ENCODE results near the gene ASTN2.
A peak's percentile ranks its signal among the peaks of the same experiment; 100 is the strongest.

ASTN2 gene

DNA sequence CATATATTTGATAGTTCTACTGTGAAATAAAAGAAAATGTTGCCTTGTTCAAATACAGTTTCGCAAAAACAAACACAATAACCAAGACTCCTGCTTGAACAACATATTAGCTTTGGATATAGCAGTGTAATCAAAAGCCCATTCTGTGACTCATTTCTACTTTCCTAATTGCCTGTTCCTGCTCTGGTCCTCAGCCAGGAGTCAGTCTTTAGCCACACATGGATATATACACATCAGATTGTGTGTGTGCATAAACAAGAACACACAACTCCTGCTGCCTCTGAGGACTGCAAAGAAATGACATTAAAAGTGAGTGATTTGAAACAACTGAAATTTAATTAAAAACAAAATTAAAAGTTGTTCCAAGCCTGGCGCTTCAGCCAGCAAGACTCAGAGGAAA lies 393.0 kb downstream of the ASTN2 start:
- peak in 1 of 2 experiments; percentile 1 for DNase-seq
- TF ChIP-seq POLR2A (IDR thresholded peaks at IDR 0.05; ENCODE audit: low read length) (no peak), GATA1 (IDR thresholded peaks at IDR 0.05; ENCODE audit: low read depth, low read length) (no peak)

DNA sequence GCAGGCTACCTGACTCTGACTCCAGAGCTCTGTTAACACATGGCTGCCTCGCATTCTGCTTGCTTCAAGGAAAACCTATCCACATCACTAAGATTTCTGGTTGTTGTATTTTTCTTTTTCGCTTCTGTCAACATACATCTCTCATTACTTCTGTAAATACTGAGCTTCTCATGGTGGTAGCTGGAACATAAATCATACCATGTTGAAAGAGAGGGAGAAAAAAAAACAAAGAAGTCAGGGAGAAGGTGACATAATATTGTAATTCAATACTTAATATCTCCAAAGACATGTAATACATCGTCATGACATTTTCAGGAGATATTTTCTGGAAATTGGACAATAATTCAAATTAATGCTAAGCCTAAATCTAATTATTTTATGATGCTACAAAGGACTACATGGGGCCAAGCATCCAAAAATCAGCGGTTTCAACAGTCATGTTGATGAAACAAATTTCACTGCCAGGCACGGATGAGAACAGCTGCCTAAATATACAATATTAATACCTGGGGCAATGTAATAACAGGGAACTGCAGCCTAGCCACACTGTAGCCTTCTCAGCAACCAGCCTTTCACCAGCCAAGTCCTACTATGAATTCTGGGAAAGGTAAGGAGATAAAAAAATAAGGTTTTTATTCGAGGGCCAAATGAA lies 395.8 kb downstream of the ASTN2 start:
- DNase-seq, result no peak
- TF ChIP-seq GATA1 (IDR thresholded peaks at IDR 0.05; ENCODE audit: low read depth, low read length) (no peak), POLR2A (IDR thresholded peaks at IDR 0.05; ENCODE audit: low read length) (no peak)

DNA sequence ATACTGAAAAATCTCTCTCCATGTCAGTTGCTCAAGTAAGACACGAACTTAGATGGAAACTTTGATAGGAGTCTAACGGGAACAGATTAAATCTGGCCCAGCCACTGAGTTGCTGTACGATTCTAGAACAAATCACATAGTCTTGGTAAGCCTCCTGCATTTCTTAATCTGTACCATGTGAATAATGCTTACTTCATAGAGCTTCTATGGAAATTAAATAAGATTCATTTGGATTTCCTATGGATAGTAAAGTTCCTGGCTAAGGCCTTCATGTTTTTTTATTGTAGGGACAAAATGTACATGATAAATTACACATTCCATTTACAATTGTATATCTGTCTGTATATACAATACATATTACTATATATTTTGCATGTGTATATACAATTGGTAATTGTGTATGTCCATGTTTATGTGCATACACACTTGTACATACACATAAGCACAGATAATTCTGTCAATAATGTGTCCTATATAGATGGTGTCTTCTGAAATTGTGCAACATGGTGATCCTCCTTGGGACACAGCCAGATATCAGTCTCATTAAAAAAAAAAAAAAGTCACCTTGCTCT lies 397.4 kb downstream of the ASTN2 start:
- no peak for DNase-seq

DNA sequence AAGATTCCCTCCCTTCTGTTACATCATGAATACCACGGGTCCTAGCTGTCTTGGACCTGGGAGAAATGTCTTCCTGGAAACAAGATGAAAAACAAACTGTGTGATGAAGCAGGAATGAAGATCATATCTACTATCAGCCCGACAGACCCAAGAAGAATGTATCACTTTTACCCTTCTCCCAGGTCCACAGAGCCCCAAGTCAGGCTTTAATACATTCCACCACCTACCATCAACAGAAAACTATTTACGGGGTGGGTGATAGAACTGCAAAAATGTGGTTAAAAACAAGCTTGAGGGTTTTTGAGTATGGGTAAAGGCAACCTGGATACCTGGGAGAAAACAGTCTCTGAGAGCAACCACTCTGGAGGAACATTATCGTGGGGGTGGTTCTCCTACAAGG lies 400.8 kb downstream of the ASTN2 start:
- no peak for DNase-seq
- TF ChIP-seq POLR2A (IDR thresholded peaks at IDR 0.05; ENCODE audit: low read length) (no peak), GATA1 (IDR thresholded peaks at IDR 0.05; ENCODE audit: low read depth, low read length) (no peak)

More for the DNA sequence above, 397.4 kb downstream of the ASTN2 start:
- TF ChIP-seq GATA1 (IDR thresholded peaks at IDR 0.05; ENCODE audit: low read depth, low read length) (no peak), POLR2A (IDR thresholded peaks at IDR 0.05; ENCODE audit: low read length) (no peak)

DNA sequence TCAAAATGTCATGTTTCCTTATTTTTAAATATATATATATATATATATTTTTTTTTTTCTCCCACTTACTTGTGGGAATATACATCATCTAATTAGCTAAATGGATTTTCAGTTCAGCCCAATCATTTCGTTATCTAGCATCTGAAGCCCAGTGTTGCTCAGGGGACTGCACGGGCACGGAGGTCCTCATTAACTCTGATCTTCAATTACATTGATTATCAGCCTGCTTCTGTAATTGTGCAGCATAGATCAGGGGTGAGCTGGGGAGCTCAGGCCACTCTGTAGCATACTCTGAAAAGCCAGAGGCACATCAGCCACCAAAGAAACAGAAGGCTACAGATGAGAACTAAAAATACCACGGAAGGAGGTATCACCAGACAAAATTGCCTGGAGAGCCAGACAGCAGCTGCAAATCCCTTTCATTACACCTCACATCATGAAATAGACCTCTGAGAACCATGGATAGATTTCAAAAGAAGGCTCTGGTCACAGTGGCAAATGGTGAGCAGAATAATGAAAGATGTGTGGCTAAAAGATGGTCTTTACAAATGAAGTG lies 401.3 kb downstream of the ASTN2 start:
- TF ChIP-seq POLR2A (IDR thresholded peaks at IDR 0.05; ENCODE audit: low read length) (no peak), GATA1 (IDR thresholded peaks at IDR 0.05; ENCODE audit: low read depth, low read length) (no peak)

DNA sequence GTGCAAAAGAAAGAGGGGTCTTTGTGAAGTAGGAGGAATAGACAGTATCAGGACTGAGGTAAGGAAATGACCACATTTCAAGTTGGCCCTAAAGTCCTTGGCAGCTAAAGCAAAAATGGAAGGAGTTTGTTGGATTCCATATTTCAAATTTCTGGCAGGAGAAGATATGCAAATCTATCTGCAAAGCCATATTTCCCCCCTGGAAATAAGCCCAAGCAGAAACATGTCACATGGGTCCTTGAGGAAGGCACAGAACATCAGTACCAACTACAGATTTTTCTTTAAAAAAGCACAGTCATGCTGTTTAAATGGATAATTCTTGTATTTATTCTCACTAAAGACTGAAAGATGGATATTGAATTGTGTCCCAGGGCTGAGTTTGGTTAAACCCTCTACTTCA lies 404.8 kb downstream of the ASTN2 start:
- TF ChIP-seq GATA1 (IDR thresholded peaks at IDR 0.05; ENCODE audit: low read depth, low read length), result no peak
- no peak for TF ChIP-seq POLR2A (IDR thresholded peaks at IDR 0.05; ENCODE audit: low read length)
- no peak for DNase-seq

More for the DNA sequence above, 401.3 kb downstream of the ASTN2 start:
- DNase-seq, result no peak

DNA sequence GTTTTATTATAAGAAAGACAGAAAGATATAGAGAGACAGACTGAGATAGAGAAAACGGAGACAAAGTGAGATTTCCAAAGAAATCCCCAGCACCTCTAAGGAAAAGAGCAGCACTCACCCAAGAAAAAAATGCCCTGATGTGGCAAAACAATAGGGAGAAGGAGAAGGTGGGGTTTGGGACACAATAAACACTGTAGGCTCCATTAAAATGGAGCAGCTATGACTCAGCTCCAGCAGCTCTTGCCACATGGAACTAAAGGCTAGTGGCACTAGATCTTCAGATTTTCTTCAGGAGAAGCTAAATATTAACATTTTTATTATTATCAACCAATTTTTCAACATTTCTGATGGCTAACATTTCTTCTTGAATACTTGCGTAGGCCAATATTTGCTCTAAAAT lies 406.0 kb downstream of the ASTN2 start:
- no peak for TF ChIP-seq POLR2A (IDR thresholded peaks at IDR 0.05; ENCODE audit: low read length)
- TF ChIP-seq GATA1 (IDR thresholded peaks at IDR 0.05; ENCODE audit: low read depth, low read length), result no peak
- no peak for DNase-seq

DNA sequence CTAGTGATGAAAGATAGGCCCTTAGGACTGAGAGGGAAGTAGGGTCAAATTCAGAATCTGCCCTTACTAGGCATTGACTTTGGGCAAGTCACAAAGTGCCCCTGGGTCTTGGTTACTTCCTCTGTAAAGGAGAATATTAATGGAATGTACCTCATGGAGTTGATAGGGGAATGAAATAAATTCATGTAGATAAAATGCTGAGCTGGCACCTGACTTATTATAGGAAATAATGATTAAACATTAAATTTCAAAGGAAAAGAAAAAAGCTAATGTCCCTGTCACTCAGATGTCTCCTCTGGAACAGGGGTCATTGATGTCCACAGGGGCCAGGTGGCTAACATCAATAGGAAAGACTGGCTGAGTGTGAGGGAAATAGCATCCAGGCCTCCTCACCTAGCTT lies 406.4 kb downstream of the ASTN2 start:
- DNase-seq, result no peak
- TF ChIP-seq POLR2A (IDR thresholded peaks at IDR 0.05; ENCODE audit: low read length), result no peak
- no peak for TF ChIP-seq GATA1 (IDR thresholded peaks at IDR 0.05; ENCODE audit: low read depth, low read length)

DNA sequence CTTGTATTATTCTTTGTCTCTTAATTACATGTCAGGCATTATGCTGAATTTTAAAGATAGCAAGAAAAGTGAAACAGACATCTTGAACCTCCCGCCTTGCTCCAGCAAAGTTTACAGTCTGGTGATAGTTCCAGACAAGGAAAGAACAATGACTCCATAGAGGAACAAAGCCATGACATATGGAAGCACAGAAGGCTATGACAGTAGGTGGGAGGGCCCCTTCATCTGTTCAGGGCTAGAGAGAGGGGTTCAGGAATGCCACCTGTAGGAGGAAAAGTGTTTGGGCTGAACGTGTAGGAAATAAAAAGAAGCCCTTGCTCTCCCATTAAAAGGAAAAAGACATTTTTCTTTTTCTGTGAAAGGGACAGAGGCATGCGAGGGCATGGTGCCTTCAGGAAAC lies 412.2 kb downstream of the ASTN2 start:
- TF ChIP-seq GATA1 (IDR thresholded peaks at IDR 0.05; ENCODE audit: low read depth, low read length), result no peak
- no peak for DNase-seq

DNA sequence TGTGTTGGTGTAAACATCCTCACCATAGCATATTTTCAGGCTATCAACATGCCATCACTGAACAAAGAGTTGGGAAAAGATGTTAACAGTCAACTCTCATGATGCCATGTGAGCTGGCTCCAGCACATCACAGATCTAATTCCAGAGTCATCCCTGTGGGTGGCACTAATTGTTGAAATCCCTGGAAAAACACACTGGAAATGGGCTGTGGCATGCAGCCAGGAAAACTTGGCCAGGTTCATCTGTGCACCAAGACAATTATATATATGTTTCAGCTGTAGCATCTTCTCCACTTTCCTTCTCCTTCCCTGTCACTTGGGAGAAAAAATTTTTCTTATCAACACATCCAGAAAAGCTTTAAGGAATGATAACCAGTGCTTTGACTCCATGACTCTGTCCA lies 414.0 kb downstream of the ASTN2 start:
- TF ChIP-seq POLR2A (IDR thresholded peaks at IDR 0.05; ENCODE audit: low read length) (no peak), GATA1 (IDR thresholded peaks at IDR 0.05; ENCODE audit: low read depth, low read length) (no peak)
- DNase-seq, result no peak

DNA sequence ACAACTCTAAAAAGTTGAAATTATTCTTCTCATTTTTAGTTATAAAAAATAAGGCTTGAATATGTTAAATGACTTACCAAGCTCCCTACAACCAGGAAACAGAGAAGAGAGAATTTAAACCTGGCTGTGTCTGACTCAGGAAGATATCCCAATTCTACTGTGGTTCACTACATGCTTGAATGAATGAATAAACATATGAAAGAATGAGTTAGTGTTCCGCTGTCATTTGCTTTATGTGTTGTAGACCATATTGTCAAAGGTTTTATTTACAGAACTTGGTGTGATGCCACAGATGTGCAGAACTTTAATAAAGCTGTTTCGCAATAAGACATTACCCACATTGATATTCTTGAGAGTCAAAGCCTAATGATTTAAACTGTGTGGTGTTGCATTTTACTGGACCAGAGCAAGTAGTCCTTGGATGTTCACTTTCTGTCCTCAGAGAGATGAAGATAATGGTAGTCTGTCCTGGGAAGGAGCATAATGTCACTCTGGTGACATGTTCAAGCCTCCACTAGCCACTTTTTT lies 414.6 kb downstream of the ASTN2 start:
- TF ChIP-seq POLR2A (IDR thresholded peaks at IDR 0.05; ENCODE audit: low read length) (no peak), GATA1 (IDR thresholded peaks at IDR 0.05; ENCODE audit: low read depth, low read length) (no peak)
- DNase-seq, result no peak

DNA sequence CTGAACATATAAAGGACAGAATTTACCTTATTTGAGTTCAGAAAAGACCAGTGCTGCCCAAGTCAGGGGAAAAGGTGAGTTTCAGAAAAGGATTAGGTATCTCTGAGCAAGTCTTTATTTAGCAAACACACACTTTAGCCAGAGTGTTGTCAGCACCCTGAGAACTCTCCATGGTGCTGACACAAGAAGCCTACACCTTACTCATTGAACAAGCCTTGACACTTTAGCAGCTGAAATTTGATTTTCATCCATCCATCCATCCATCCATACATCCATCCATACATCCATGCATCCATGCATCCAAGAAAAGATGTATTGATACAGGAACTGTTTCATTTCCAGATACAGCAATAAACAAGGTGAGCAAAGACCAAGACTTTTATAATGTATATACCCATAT lies 416.6 kb downstream of the ASTN2 start:
- peak in 1 of 2 experiments; percentile 1 for DNase-seq
- TF ChIP-seq GATA1 (IDR thresholded peaks at IDR 0.05; ENCODE audit: low read depth, low read length) (no peak), POLR2A (IDR thresholded peaks at IDR 0.05; ENCODE audit: low read length) (no peak)

DNA sequence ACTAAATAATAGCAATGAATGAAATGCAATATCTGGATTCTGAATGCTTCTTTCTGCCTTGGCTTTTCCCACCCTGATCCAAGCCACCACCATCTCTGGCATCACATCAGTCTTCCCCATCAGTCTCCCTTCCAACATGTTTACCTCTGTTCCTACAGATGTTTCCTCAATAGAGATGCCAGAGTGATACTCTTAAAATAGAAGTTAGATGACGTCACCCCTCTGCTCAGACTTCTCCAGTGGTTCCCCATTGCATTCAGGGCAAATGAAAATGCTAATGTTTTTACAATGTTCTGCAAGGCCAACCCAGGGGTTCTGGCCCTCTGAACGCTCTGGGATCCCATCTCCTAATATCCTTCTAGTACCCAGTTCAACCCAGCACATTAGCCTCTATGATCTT lies 422.0 kb downstream of the ASTN2 start:
- TF ChIP-seq GATA1 (IDR thresholded peaks at IDR 0.05; ENCODE audit: low read depth, low read length), result no peak
- TF ChIP-seq POLR2A (IDR thresholded peaks at IDR 0.05; ENCODE audit: low read length), result no peak
- DNase-seq, result no peak

DNA sequence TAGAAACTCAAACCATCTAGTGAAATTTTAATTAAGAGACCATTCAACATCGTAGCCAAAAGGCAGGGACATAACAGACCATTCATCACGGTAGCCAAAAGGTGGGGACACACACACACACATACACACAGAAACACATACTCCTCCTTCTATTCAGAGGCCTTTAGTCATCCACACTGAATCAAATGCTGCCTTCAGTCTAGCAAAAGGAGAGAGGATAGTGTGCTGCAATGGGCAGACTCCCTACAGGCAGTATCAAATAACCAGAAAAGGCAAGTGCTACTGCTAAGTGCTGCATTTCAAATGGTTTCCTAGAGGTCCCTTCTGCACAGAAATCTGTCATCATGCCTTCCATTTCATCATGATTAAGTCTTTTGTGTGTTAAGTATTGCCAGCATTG lies 423.8 kb downstream of the ASTN2 start:
- TF ChIP-seq POLR2A (IDR thresholded peaks at IDR 0.05; ENCODE audit: low read length) (no peak), GATA1 (IDR thresholded peaks at IDR 0.05; ENCODE audit: low read depth, low read length) (no peak)
- DNase-seq, result no peak

DNA sequence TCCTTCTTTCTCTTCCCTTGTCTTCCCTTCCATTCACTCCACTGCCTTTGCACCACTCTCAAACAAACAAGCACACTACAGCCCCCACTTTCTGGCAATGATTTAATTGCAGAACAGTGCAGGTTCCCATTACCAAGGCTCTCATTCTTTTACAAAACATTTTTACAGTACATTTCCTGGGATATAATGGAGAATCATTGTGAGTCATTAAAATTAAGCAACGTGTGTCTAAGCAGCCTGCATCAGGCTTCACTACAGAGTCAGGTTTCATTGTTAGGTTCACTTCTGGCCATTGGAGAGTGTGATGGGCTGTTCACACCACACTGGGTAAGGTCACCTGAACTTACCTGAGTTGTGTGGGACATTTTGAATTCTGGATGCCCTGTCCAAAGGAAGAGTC lies 424.3 kb downstream of the ASTN2 start:
- no peak for DNase-seq
- no peak for TF ChIP-seq GATA1 (IDR thresholded peaks at IDR 0.05; ENCODE audit: low read depth, low read length)
- no peak for TF ChIP-seq POLR2A (IDR thresholded peaks at IDR 0.05; ENCODE audit: low read length)

Measured in erythroblast (primary cell).